BLaER1 (cell line): ENCODE results near the gene ETFA.

ENCODE experiments used
- H3K27ac ChIP-seq: shearing (Covaris generic); formaldehyde crosslinking; 2 replicates; pipeline ENCODE4 v1.8.1; 2022
- H3K27me3 ChIP-seq: shearing (Covaris generic); formaldehyde crosslinking; 2 replicates; pipeline ENCODE4 v1.8.1; 2022
- H3K36me3 ChIP-seq: shearing (Covaris generic); formaldehyde crosslinking; 2 replicates; pipeline ENCODE4 v1.8.1; 2022
- H3K4me1 ChIP-seq: shearing (Covaris generic); formaldehyde crosslinking; 2 replicates; pipeline ENCODE4 v1.8.1; 2022
- H3K4me2 ChIP-seq: shearing (Covaris generic); formaldehyde crosslinking; 2 replicates; pipeline ENCODE4 v1.8.1; 2022
- H3K4me3 ChIP-seq: shearing (Covaris generic); formaldehyde crosslinking; 2 replicates; pipeline ENCODE4 v1.8.1; 2022
- H3K9ac ChIP-seq: shearing (Covaris generic); formaldehyde crosslinking; 2 replicates; pipeline ENCODE4 v1.8.1; 2022
- H3K9me3 ChIP-seq: shearing (Covaris generic); formaldehyde crosslinking; 2 replicates; pipeline ENCODE4 v1.8.1; 2022
- H4K20me1 ChIP-seq: shearing (Covaris generic); formaldehyde crosslinking; 2 replicates; pipeline ENCODE4 v1.8.1; 2022
- Cebpa-rat ChIP-seq: shearing (Covaris generic); IDR thresholded peaks from 2 replicates; pipeline ENCODE4 v1.8.1; 2022

ETFA gene

DNA sequence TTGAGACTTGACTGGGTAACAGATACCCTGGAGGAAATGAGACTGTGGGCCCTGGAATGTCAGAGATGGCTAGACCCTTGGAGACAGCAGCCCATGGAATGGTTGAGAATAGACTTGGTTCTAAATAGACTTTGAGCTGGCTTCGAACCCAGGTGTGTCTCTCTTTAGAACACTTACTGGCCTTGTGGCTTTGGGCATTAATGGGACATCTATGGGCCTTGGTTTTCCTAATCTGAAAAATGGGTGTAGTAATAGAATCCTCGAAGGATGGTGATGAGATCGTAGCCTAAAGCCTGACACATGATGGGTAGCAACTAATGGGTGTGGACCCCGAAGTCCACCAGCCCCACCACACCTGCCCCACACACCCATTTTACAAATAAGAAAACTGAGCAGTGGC, 132.2 kb downstream of the ETFA start:
- H4K20me1 ChIP-seq, result no peaks in the 10 kb centered on the region
- no peaks in the 10 kb centered on the region for H3K4me1 ChIP-seq
- H3K36me3 ChIP-seq, result no peaks in the 10 kb centered on the region
- no peak overlapping the region for H3K4me2 ChIP-seq
- no peaks in the 10 kb centered on the region for H3K9me3 ChIP-seq
- no peak overlapping the region for H3K4me3 ChIP-seq
- no peaks in the 10 kb centered on the region for H3K27me3 ChIP-seq
- TF ChIP-seq Cebpa-rat, result no peak
- H3K9ac ChIP-seq, result no peak overlapping the region
- no peak overlapping the region for H3K27ac ChIP-seq

GRCh38 chr15:76178296-76179000, 132.8 kb downstream of the ETFA start:
- Histone ChIP-seq H3K27ac (no peak overlapping the region), H3K36me3 (no peaks in the 10 kb centered on the region), H3K9me3 (no peaks in the 10 kb centered on the region), H3K4me2 (no peak overlapping the region), H4K20me1 (no peaks in the 10 kb centered on the region), H3K4me3 (no peak overlapping the region), H3K4me1 (no peaks in the 10 kb centered on the region), H3K27me3 (no peaks in the 10 kb centered on the region), H3K9ac (no peak overlapping the region)
- no peak for TF ChIP-seq Cebpa-rat

DNA sequence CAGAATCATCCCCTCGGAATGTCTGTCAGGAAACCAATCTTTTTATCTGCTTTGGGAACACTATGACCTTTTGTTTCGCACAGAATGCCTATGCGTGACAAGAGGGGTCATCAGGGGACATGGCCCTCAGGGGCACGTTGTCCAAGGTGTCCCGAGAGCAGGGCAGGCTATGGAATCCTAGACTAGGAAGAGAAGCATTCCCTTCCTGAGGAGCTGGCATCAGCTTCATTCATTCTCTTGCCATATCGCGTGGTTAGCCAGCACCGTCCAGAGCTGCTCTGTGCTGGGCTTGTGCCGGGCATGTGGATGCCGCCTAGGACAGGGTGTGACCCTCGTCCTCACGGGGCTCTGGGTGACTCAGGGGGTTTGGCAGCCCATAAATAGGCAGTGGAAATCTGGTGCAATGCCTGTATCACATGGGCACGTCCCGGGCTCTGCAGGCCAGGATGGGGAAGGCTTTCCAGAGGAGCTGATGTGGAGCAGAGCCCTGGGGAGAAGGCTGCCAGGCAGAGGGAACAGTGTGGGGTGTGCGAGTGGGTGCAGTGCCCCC, 133.7 kb downstream of the ETFA start:
- H3K27ac ChIP-seq, result no peak overlapping the region
- H3K36me3 ChIP-seq, result no peaks in the 10 kb centered on the region
- no peaks in the 10 kb centered on the region for H3K4me1 ChIP-seq
- H3K4me3 ChIP-seq, result no peak overlapping the region
- H3K4me2 ChIP-seq, result no peak overlapping the region
- no peak for TF ChIP-seq Cebpa-rat
- H3K9me3 ChIP-seq, result no peaks in the 10 kb centered on the region
- H4K20me1 ChIP-seq, result no peaks in the 10 kb centered on the region
- H3K9ac ChIP-seq, result no peak overlapping the region
- no peaks in the 10 kb centered on the region for H3K27me3 ChIP-seq

DNA sequence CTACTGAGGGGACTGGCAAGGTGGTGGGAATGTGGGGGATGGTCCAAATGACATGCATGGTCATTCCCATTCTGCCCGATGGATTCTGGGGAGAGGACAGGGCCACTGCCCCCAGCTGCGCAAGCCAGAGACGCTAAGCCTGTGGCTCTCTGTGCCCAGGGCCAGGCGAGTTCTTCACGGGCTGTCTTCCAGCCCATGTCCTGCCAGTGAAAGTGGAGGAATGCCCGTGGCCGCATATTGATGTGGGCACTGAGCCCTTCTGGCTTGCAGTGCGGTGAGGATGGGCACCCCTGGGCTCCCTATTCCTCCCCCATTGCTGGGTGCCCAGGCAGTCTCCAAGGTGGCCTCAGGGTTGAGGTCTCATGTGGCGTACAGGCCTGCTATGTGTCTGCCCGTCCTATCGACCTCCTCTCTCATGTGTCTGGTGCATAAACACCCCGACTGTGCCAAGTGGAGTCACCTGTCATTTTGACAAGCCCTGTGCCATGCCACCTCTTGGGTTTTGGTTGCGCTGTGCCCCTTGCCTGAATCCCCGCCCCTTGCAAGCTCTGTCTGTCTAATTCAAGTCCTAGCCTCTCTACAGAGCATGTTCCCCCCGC, 134.7 kb downstream of the ETFA start:
- no peaks in the 10 kb centered on the region for H4K20me1 ChIP-seq
- no peaks in the 10 kb centered on the region for H3K27me3 ChIP-seq
- H3K9me3 ChIP-seq, result no peaks in the 10 kb centered on the region
- no peak overlapping the region for H3K9ac ChIP-seq
- H3K27ac ChIP-seq, result no peak overlapping the region
- no peak overlapping the region for H3K4me3 ChIP-seq
- no peaks in the 10 kb centered on the region for H3K4me1 ChIP-seq
- H3K36me3 ChIP-seq, result no peaks in the 10 kb centered on the region
- no peak overlapping the region for H3K4me2 ChIP-seq
- TF ChIP-seq Cebpa-rat, result no peak

GRCh38 chr15:76176059-76176458, 135.2 kb downstream of the ETFA start:
- H4K20me1 ChIP-seq, result no peaks in the 10 kb centered on the region
- no peak overlapping the region for H3K4me2 ChIP-seq
- H3K9ac ChIP-seq, result no peak overlapping the region
- no peaks in the 10 kb centered on the region for H3K9me3 ChIP-seq
- no peaks in the 10 kb centered on the region for H3K27me3 ChIP-seq
- no peaks in the 10 kb centered on the region for H3K4me1 ChIP-seq
- H3K36me3 ChIP-seq, result no peaks in the 10 kb centered on the region
- no peak overlapping the region for H3K27ac ChIP-seq
- H3K4me3 ChIP-seq, result no peak overlapping the region
- no peak for TF ChIP-seq Cebpa-rat

GRCh38 chr15:76175442-76175841, 135.8 kb downstream of the ETFA start:
- H3K27ac ChIP-seq, result no peak overlapping the region
- no peak overlapping the region for H3K4me3 ChIP-seq
- H3K27me3 ChIP-seq, result no peaks in the 10 kb centered on the region
- H3K4me2 ChIP-seq, result no peak overlapping the region
- H4K20me1 ChIP-seq, result no peaks in the 10 kb centered on the region
- TF ChIP-seq Cebpa-rat, result no peak
- no peak overlapping the region for H3K9ac ChIP-seq
- no peaks in the 10 kb centered on the region for H3K4me1 ChIP-seq
- no peaks in the 10 kb centered on the region for H3K36me3 ChIP-seq
- no peaks in the 10 kb centered on the region for H3K9me3 ChIP-seq

- Histone ChIP-seq H4K20me1 (no peaks in the 10 kb centered on the region), H3K4me2 (no peak overlapping the region), H3K4me1 (no peaks in the 10 kb centered on the region), H3K4me3 (no peak overlapping the region), H3K36me3 (no peaks in the 10 kb centered on the region), H3K27ac (no peak overlapping the region), H3K27me3 (no peaks in the 10 kb centered on the region), H3K9me3 (no peaks in the 10 kb centered on the region), H3K9ac (no peak overlapping the region)
- TF ChIP-seq Cebpa-rat, result no peak
Measured at GRCh38 chr15:76174654-76175053, 136.6 kb downstream of the ETFA start.

- no peak for TF ChIP-seq Cebpa-rat
- H3K36me3 ChIP-seq, result no peaks in the 10 kb centered on the region
- H3K9ac ChIP-seq, result no peak overlapping the region
- H3K27ac ChIP-seq, result no peak overlapping the region
- H4K20me1 ChIP-seq, result no peaks in the 10 kb centered on the region
- H3K4me2 ChIP-seq, result no peak overlapping the region
- H3K4me1 ChIP-seq, result 0 out of 2 replicates have a peak, but pooled peaks cover 6% of the 10 kb centered on the region
- H3K9me3 ChIP-seq, result no peaks in the 10 kb centered on the region
- H3K27me3 ChIP-seq, result no peaks in the 10 kb centered on the region
- H3K4me3 ChIP-seq, result no peak overlapping the region
Measured at GRCh38 chr15:76173317-76173834, 137.9 kb downstream of the ETFA start.

DNA sequence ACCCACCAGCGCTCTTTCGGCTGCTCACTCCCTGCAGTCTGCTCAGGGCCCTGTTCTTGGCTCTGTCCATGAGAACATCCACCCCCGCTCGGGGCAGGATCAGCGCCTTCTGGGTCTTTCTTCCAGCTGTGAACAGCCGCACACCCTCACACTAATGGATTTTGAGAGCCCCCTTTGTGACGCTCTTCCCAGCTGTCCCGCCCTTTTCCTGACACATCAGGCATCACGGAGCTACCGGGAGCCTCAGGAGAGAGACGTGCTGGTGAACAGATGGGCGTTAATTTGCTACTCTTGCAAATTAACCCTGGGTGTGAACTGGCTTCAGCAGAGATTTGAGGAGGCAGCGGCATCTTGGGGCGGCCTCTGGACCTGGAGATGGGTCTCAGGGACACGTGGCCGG, 138.5 kb downstream of the ETFA start:
- Histone ChIP-seq H4K20me1 (no peaks in the 10 kb centered on the region), H3K27me3 (no peaks in the 10 kb centered on the region), H3K36me3 (no peaks in the 10 kb centered on the region), H3K4me1 (0 out of 2 replicates have a peak, but pooled peaks cover 6% of the 10 kb centered on the region), H3K4me2 (no peak overlapping the region), H3K9me3 (no peaks in the 10 kb centered on the region), H3K9ac (no peak overlapping the region), H3K4me3 (no peak overlapping the region), H3K27ac (no peak overlapping the region)
- no peak for TF ChIP-seq Cebpa-rat
